Left colon (tissue), 2 donors: Measurements from ENCODE around the gene IER2. TPM values are rescaled to one million over a fixed set of nuclear protein-coding genes. Genes with fewer than 3 reads are reported as not detected.
"Not testable (repeated sequence)": the region's sequence is repeated elsewhere in the genome, so short reads cannot be mapped to it uniquely, and the experiment has no call there.

ENCODE experiments used
- ATAC-seq: fragments of 200-7000 bp; cut with Tn5 transposase; one replicate; pipeline ENCODE4 v1.9.1; 2020; ENCODE audit warnings: mild to moderate bottlenecking, moderate library complexity
- DNase-seq, 2 donors: peaks; one replicate each; pipeline ENCODE4 v3.0.0-alpha.2; 2020
- intact Hi-C, 2 donors: fragments of 100-400 bp; cut with DNase I in 1 of 2; cut with micrococcal nuclease in 1 of 2; formaldehyde crosslinking; loops; one replicate each; pipeline versions ENCODE4 v1.11.2 to v1.14.0; 2022; cut with DNase I, micrococcal nuclease
- total RNA-seq, 2 donors: library from RNA; stranded (reverse); fragmentation: NEBNext Ultra II Directional; extraction: Animal tissue kit (Norgen Biotek cat#: 25700); gene quantifications; one replicate each; pipeline ENCODE4 v1.2.1, GENCODE V29; 2021
- donor health status: DM: no; HTN: no; CAD: no.
- donor health status: DM: yes; HTN: yes; CAD: no.

The IER2 gene
- total RNA-seq, 2 donors from 2014 or later = 116 to 155 TPM

DNA sequence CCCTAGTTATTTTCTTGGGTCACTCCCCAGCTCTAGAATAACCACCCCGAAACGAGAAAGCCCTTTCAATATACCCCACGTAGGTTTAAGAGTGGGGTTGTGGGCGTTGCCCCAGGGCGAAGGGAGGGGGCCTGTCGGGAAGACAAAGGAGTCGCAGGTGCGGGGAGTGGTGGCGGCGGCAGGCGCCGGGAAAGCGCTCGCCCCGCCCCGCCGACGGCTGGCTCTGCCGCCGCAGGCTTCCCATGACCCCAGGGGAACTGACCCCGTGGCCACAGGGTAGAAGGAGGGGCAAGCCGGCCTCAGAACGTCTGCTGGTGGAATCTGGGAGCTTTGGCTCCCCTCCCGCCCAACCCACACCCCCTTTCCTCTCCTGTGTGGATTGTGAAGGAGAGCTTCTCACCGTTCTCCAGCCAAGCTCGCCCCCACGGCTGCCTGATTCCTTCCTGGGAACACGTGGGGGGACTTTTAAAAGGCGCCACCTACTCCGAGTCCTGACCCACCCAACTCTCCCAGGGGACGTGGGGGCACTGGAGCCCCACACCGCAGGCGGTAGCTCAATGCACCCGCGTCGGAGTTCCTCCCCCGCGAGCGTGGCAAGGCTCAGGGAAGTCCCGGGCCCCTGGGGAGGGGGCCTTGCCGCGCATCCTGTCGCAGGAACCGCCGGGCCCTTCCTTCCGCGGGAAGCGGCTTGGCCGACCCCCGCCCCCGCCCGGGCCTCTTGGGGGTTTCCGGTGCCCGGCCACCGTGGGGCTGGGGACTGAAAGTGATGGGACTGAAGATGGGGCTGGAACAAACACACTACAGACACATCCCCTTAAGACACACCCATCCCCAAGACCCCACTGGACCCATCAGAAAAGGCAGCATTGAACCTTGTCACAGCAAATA, 5.5 kb downstream of the IER2 start:
- intact Hi-C loops = no loop called here
- peak; percentile 32 for ATAC-seq

DNA sequence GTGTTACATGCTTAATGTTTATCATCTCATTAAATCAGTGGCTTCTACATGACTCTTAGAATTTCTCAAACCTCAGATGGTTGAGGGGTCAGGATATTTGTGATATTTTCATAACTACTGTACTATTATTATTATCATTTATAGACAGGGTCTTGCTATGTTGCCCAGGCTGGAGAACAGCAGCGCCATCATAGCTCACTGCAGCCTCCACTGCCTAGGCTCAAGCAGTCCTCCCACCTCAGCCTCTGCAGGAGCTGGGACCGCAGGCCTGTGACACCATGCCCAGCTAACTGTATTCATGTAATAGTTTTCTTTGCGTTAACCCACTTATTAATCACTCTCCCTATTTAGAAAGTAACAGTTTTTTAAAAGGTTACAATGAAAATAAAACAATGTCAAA, 9.5 kb downstream of the IER2 start:
- intact Hi-C loops = no loop called here
- ATAC-seq (no peak), DNase-seq (no peak)

More for the DNA sequence above, 5.5 kb downstream of the IER2 start:
- peak; percentile 84 to 87 for DNase-seq

DNA sequence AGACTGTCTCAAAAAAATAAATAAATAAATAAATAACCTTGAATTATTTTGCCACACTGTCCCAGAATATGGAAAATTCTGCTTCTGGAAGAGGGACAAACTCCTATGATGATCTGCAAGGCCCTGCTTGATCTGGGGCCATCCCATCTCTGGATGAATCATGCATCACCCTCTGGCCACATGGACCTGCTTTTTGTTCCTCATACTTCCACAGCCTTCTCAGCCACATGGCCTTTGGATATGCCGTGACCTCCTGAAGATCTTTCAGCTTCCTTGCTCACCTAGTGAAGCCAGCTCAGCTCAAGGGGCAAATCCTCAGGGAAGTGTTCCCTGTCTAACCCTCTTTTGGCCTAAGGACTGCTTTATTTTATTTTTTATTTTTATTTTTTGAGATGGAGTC, 10.3 kb downstream of the IER2 start:
- DNase-seq = no peak
- intact Hi-C loops = no loop called here
- ATAC-seq = no peak

DNA sequence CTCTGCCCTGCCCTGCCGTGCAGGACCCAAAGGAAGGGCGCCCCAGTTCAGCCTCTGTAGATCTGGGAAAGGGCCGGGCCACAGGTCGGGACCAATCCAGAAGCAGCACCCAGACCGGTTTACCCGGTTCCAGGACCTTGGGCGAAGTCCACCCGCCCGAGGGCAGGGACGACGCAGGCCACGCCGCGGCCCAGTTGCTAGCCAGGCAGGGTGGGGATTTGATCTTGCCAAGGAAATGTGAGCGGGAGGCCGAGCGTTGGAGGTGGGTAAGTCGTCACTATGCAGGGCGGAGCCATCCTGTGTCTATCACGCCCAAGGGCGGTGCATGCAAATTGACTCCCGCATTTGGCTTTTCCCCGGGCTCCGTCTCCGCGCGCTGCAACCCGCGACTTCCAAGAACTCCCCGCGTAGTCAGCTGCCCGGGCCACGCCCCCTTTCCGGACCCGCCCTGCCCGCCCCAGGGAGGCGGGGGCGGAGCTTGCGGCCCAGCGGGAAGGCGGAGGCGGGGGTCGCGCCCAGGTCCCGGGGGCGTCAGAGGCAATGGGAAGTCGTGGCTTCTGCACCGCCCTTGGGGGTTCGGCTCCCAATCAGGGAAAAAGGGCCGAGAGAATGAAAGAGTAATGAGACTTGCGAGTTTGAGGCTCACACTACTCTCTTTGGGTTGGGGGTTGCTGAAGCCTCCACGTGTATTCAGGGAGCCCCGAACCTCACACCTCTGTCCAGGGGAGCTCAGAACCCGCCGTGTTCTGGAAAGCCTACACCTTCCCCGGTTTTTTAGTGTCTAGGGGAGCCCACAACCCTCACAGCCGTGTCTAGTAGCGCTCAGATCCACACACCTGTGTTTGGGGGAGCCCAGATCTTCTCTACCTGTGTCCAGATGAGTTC, 12.8 kb downstream of the IER2 start:
- DNase-seq = peak; percentile 98 to 100
- intact Hi-C loops = no loop called here
- ATAC-seq = peak; percentile 65

DNA sequence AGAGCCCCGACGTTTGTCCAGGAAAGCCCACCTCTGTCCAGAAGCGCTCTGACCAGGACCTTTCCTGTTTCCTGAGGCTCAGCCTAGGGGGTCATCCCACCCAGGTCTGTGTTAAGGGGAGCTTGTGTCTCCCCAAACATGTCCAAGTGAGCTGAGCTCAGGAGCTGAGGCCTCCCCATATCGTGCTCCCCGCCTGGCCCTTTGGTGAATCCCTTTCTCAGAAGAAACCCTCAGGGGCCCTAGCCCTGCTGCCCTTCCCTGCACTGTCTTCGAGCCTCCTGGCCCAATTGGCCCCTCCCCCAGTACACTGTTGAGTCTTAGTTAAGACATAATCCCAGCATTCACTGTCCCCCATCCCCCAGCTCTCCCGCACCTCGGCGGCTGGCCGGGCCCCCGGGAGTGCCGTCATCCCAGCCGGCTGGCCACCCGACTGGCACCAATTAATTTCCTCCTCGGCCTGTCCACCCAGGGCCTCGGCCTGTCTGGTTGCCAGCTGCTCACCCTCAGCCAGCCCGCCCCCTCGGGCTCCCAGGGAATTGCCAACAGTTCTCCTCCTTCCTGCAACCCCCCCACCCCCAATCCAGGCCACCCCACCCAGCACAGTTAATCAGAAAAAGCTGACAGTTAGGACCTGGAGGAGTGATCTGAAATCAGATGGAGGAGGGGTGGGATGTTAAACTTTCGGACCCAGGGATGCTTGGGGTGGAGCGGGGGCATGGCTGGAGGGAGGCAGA, 13.6 kb downstream of the IER2 start:
- peak; percentile 21 for ATAC-seq
- DNase-seq = peak; percentile 79 to 85
- intact Hi-C loops = no loop called here

DNA sequence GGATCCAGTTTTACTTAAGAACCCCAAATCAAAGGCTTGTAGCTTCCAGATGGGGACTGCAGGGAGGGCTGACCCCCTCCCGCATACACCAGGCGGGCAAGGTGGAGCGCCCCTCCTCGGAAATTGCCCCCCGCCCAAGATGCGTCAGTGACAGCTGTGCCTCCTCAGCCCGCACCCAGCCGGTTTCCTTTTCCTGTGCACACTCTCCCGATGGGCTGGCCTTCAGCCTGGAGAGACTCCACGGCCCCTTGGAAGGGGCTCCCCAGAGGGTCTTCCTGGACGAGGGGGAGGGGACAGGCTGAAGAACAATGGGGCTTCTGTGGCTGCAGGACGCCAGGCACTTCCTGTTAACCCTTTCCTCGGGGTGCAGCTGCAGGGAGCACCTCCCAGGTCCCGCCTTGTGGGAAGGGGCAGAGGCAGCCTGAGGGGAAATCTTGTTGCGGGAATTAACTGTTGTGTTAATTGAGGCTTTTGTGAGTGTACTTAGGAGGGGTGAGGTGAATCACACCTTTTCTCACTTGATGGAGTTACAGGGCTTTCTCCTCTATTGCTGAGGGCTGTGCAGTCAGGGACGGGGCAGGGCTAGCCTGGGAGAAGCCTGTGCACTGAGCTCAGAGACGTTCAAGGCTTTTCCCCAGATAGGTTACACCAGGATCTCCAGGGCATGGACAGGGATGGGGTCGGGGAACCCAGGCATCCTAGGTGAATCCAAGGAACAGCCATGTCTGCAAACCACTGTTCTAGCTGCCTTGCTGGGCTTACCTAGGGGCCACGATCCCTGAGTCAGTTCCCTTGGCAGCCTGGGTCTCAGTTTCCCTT, 14.3 kb downstream of the IER2 start:
- ATAC-seq (peak; percentile 13), DNase-seq (peak; percentile 75 to 88)
- intact Hi-C loops = no loop called here

DNA sequence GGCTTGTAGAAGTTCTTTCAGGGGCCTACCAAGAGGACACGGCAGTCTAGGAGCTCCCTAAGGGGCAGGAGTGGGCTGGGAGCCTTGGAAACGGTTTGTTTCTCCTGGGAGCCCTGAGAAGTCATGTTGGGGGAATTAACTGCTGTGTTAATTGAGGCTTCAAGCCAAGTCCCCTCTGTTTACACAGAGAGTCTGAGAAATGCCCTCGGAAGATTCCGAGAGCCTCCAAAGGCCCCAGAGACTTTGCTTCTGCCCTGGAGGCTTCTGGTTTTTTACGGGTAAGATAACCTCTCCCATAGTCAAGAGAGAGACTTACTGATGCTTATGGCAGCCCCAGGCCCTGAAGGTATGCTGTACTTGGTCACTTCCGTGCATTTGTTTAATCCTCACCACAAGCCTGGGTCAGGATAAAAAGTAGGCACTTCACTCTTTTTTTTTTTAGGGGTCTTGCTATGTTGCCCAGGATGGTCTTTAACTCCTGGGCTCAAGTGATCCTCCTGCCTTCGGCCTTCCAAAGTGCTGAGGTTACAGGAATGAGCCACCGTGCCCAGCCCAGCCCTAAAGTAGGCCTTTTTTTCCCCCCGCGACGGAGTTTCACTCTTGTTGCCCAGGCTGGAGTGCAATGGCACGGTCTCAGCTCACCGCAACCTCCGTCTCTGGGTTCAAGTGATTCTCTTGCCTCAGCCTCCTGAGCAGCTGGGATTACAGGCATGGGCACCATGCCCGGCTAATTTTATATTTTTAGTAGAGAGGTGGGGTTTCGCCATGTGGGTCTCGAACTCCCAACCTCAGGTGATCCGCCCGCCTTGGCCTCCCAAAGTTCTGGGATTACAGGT, 15.2 kb downstream of the IER2 start:
- intact Hi-C loops = no loop called here
- ATAC-seq (no peak), DNase-seq (no peak)

DNA sequence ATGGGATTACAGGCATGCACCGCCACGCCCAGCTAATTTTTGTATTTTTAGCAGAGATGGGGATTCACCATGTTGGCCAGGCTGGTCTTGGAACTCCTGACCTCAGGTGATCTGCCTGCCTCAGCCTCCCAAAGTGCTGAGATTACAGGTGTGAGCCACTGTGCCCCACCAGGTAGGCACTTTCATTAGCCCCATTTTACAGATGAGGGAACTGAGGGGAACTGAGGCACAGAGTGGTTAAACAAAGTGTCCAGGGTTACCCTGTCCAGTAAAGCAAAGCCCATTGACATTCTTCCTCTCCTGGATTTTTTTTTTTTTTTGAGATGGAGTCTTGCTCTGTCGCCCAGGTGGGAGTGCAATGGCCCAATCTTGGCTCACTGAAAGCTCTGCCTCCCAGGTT, 15.9 kb downstream of the IER2 start:
- DNase-seq, ATAC-seq, intact Hi-C loops: not testable (repeated sequence)

DNA sequence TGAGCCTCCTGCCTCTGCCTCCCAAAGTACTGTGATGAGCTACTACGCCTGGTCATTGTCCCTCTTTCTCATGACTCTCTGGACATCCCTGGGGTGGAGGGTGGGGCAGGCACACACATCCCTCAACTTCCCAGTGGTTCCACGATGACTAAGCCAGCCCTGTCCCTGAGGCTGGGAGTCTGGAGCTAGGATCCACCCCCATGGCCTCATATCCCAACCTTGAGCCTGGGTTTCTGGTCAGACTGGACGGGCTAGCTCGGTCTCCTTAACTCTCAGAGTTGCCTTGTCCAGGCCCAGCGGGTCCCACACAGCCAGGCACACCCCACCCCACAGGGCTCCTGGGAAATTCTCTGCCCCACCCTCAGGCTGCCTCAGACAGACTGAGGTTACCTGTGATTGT, 19.6 kb downstream of the IER2 start:
- intact Hi-C loops = no loop called here
- ATAC-seq = peak; percentile 9

DNA sequence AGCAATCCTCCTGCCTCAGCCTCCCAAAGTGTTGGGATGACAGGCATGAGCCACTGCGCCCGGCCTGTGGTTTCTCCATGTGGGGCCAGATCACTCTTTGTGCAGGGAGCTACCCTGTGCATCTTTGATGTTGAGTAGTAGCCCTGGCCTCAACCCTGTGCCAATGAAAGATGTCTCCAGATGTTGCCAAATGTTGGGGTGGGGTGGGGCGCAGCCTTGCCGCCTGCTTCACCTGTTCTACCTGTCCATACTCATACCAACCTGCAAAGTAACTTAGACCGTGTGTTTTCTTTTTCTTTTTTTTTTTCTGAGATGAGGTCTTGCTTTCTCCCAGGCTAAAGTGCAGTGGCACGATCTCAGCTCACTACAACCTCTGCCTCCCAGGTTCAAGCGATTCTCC, 20.9 kb downstream of the IER2 start:
- DNase-seq = no peak
- intact Hi-C loops = no loop called here
- ATAC-seq = no peak

More for the DNA sequence above, 19.6 kb downstream of the IER2 start:
- peak; percentile 43 to 66 for DNase-seq

DNA sequence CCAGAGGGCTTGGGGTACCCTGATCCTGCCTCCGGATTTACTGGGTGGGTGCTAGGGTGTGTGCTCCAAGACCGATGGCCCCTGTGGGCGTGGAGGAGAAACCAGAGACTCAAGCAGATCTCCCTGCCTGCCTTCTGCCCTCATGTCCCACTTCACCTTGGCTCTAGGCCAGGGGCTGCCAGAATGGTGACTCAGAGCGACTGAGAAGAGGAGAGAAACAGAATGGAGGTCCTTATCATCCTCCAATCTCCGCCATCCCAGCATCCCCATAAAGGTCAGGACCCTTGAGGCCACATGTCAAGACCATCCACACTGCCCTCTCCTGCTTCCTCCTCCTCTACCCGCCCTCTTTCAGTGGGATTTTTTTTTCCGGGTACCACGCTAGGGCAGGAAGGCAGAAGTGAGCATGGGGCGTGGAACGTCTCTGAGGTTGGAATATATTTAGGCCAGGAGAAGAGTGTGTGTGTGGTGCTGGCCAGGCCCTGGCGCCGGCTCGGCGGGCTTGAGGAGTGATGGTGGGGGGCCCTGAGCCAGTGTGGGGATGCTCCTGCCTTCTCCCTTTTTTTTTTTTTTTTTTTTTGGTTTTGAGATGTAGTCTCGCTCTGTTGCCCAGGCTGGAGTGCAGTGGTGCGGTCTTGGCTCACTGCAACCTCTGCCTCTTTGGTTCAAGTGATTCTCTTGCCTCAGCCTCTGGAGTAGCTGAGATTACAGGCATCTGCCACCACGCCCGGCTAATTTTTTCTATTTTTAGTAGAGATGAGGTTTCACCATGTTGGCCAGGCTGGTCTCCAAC, 22.3 kb downstream of the IER2 start:
- DNase-seq = peak; percentile 82 to 85
- intact Hi-C loops = no loop called here
- peak; percentile 7 for ATAC-seq

DNA sequence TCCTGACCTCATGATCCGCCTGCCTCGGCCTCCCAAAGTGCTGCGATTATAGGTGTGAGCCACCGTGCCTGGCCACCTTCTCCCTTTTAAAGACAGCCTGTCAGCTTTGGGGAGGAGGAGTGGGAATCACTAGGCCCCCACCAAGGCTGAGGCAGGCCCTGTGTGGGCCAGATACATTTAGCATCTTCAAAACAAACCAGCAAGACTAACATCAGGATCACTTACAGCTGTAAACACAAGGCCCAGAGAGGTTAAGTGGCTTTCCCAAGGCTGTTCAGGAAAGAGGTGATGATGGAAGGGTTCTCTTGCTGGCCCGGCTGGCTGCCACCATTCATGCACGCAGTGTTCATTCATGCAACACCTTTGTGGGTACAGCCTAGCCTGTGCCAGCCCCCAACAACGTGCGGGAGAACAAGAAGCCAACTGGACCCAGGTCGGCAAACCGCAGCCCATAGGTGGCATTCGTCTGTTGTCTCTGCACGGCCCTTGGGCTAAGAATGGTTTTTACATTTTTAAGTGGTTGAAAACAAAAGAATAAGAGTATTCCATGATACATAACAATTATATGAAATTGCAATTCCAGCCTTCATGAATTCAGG, 23.0 kb downstream of the IER2 start:
- ATAC-seq (no peak), DNase-seq (no peak)
- intact Hi-C loops = no loop called here

DNA sequence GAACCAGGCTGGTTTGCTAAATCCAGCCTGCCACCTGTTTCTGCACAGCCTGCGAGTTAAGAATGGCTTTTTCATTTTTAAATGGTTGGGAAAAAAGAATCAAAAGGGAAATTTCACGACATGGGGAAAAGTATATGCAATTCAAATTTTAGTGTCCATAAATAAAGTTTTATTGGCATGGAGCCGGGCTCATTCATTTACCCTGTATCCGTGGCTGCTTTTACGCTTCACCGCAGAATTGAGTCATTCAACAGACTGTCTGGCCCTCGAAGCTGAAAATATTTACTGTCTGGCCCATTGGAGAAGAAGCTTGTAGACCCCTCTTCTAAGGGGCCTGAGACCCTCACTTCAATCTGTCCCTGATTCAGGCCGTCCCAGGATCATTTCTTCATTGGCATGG, 26.1 kb downstream of the IER2 start:
- intact Hi-C loops = no loop called here
- peak; percentile 44 for ATAC-seq
- DNase-seq = no peak

DNA sequence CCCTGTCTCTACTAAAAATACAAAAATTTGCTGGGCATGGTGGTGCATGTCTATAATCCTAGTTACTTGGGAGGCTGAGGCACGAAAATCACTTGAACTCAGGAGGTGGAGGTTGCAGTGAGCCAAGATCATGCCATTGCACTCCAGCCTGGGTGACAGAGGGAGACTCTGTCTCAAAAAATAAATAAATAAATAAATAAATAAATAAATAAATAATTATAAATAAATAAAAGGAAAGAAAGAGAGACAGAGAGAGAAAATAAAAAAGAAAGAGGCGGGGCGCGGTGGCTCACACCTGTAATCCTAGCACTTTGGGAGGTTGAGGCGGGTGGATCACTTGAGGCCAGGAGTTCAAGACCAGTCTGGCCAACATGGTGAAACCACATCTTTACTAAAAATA, 27.4 kb downstream of the IER2 start:
- DNase-seq, ATAC-seq, intact Hi-C loops: not testable (repeated sequence)

DNA sequence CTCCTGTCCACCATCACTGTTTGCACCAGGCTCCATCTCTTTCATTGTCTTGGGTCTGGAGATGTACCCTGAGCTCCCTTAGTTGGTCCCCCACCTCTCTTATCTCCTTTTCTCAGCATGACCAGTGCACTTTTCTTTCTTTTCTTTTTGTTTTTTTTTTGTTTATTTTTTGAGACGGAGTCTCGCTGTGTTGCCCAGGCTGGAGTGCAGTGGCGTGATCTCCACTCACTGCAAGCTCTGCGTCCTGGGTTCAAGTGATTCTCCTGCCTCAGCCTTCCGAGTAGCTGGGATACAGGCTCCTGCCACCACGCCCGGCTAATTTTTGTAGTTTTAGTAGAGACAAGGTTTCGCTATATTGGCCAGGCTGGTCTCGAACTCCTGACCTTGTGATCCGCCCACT, 28.1 kb downstream of the IER2 start:
- intact Hi-C loops, DNase-seq, ATAC-seq: not testable (repeated sequence)

DNA sequence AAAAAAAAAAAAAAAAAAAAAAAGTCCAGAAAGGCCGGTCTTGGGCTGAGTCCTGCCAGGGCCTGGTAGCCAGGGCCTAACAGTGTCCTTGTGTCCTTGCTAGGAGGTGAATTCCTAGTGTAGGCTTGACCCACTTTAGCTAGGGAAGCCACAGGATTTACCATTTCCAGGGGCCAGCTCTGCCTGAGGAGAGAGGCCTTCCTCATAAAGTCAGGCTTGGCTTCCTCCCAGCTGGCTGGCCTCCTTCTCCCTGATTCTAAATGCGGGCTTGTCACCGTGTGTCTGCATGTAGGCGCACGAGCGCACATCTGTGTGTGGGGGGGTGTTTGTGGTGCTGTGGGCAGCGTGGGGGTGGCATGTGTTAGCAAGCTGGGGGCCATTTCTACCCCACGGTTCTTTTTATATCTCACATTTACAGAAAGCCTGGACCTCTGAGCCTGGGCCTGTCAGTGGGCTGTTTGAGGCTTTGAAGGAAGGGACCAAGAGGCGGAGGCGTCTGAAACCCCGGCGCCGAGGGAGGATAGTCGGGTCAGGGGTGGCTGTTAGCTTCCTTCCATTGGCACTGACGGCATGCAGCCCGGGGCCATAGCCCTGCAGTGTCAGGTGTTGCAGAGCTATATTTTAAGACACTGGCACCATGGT, 31.7 kb downstream of the IER2 start:
- intact Hi-C loops = no loop called here
- peak; percentile 77 to 83 for DNase-seq
- peak; percentile 89 for ATAC-seq
